NK-92 treated with Interleukin-12 subunit alpha and Interleukin-12 subunit beta, amount 100 ng/mL, for 24 hours (cell line): ENCODE data around the gene FGD1.
A peak's percentile ranks its signal among the peaks of the same experiment; 100 is the strongest.
"Not testable (repeated sequence)": the region's sequence is repeated elsewhere in the genome, so short reads cannot be mapped to it uniquely, and the experiment has no call there.

Experiments
- DNase-seq: peaks from one replicate; lab custom pipeline; 2025; lab: John Stamatoyannopoulos, UW

FGD1 gene

DNA sequence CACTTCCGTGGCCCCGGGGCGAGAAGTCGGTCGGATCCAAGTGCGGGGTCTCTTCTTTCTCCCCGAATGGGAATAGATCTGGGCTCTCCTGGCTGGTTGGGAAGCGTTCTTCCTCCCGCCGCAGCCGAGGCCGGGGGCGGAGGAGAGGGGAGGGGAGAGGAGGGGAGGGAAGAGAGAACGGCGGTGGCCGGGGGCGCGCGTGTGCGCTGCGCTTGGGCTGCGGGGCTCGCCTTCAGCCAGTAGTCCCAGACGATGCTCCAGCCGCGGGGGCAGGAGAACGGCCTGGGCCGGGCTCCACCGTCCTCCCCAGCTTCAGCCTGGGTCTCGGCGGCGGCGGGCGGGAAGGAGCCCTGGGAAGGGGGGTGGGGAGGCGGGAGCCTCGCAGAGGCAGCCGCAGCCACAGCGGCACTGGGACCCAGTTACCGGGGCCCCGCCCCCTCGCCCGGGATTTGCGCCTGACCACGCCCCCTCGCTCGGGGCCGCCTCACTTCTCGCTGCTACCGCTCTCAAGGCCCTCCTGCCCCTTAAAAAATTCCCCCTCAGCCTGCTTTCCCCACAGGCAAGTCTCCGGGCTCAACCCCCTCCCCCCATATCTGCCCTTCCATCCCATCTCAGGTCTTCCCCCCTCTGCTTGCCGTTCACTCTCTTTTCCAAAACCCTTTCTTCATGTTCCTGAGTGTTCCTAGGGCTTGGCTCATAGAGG, at the start of gene FGD1:
TSS of gene FGD1 (minus strand) at position 421 of the 703 bp plus-strand sequence. CDS start 802 bp downstream, outside the sequence.
- DNase-seq = no peak

DNA sequence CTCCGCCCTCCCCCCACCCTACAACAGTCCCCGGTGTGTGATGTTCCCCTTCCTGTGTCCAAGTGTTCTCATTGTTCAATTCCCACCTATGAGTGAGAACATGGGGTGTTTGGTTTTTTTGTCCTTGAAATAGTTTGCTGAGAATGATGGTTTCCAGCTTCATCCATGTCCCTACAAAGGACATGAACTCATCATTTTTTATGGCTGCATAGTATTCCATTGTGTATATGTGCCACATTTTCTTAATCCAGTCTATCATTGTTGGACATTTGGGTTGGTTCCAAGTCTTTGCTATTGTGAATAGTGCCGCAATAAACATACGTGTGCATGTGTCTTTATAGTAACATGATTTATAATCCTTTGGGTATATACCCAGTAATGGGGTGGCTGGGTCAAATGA, 46.2 kb upstream of the FGD1 start:
- not testable (repeated sequence) for DNase-seq

DNA sequence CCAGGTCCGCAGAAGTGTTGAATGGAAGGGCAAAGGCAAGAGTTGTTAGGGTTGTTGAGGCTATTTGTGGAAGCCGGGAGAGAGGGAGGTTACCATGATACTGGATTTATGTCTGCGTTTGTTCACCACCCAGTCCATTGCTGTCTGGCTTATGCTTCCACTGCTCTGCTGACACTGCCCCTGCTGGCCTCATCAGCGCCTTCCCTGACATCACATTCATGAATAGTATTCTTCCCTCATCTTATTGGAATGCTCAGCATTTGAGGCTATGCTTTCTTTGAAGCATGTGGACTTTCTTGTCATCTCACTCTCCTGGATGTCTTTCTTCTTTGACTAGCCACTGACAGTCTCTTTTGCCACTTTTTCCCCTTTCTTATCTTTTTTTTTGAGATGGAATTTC, 44.3 kb upstream of the FGD1 start:
- no peak for DNase-seq

DNA sequence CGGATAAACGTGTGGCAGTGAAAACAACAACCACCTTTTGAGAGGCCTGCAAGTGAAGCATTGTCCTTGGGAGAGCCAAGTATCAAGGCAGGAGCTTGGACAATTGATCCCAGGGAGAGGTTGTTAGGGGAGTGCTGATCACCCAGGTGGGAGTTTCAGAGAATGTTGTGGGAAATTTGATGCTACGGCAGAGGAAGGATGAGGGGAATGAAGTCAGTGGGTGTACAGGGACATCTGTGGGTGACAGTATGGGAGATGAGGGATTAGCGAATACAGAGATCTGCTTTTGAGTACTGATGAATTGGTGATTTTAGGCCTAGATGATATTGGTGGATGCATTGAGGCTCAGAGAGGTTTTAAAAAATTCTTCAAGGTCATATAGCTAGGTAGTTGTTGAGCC, 38.2 kb upstream of the FGD1 start:
- no peak for DNase-seq

DNA sequence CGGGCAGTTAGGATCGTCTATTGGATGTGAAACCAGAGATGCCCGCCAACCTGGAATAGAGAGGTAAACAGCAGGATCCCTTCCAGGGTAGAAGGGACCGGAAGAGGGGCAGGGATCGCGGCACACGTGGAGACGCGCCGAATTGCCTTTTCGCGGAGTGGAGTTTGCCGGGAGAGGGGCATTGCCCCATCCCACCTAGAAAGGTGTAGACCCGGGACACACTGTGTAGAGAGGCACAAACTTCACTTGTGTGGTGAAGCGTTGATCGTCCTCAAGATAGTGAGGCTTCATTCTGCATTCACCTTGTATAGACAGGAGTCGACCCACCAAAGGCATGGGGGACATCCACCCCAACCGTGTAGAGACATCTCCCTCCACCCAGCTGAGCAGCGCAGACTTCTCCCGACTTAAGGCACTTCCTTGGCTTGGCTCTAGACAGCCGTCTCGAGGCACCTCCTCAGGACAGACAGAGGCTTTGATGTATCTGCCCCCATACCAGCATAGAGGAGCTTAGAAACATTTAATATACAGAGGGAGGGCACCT, 34.4 kb upstream of the FGD1 start:
- DNase-seq = no peak

DNA sequence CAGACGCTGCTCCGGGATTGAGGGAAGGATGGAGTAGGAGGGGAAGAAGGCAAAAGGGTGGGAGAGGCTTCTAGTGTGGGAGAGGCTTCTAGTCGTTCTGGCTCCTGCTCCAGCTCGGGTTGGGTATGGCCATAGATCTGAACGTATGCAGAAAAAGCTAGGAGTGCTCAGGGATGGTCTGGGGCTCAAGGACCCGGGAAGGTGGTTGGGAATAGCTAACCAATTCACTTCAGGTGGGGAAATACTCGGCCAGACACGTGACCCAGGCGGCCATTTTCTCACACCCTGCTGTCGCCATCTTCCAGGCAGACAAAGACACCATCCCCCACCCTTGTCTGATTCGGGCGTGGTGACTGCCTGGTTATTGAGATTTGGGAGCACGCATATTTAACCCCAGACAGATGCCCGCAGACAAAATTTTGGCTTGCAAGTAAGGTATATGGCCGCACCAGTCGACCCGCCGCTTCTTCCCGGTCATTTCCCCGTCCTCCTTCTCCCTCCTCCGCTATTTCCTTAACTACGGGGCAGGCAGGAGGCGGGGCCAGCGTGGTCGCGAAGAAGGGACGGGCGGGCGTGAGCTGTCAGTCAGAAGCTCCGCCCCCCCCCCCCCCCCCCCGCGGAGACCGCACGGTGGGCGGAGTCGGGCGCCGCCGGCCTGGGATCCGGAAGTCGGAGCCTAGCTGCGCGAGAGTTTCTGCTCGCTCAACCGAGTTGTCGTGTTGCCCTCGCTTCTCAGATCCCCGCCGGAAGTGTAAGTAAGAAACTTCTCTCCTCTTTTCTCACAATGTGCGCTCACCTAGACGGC, 33.7 kb upstream of the FGD1 start, which contains the start of gene GNL3L:
TSS of gene GNL3L (plus strand) at position 668 of the 805 bp plus-strand sequence. CDS start 2,348 bp downstream, outside the sequence.
- peak; percentile 81 for DNase-seq

DNA sequence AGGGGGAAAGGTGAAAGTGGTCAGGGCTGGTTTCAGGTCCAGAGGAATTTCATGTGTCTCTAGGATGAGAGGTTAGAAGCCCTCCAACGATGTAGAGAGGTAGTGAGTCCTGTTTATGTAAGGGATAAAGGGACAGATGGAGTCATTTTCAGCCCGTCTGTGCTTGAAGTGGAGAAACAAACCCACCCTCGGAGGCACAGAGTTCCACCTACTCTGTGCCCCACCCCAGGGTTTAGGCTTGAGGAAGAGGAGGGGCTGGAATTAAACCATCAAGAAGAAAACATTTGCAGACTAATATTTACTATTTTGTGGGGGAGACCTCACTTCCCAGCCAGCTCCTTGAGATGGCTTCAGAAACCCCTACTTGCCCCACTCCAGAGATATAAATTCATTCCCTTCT, 33.1 kb upstream of the FGD1 start:
- DNase-seq = no peak

DNA sequence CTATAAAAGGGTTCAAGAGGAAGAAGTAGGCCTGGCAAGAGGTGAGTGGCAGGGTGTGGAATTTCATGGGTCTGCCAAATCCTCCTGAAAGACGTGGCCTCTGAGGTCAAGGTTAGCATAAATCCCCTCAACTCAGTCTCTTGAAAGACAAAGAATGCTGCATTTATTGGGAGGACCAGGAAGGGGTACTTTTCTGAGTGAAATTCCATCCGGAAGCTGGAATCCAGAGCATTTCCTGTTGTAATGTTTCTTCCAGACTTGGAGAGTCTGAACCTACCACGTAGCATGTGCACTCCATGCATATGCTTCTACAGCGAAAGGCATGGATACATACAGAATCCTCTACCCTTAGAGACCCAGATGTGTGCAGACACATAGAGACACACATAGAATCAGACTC, 13.4 kb upstream of the FGD1 start:
- DNase-seq = no peak

DNA sequence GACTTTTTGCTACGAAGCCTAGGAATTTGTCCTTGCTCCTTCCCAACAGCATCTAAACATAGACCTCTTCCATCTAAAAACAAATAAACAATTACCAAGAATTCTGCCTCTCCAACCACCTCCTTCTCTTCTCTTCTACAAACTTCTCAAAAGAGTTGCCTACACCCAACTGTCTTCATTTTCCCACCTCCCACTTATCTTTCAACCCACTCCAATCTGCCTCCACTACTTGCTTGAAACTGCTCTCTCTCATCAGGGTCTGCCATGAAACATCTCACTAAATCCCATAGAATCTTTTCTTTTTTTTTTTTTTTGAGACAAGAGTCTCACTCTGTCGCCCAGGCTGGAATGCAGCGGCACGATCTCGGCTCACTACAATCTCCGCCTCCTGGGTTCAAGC, 902 bp upstream of the FGD1 start:
- no peak for DNase-seq

DNA sequence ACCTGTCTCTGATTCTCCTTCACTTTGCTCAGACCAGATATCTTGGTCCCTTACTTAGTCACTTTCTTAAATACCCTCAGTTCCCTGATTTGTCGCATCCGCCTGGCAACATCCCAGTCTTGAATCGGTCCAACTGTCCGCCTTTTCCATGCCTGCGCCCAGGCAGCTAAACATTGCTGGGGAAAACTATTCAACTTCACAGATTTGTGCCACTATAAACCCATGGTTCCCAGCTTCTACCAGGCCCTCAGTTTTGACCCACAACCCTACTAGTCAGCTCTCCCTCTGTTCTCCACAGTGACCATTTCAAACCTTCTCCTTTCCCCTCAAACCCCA, 451 bp upstream of the FGD1 start:
- no peak for DNase-seq

DNA sequence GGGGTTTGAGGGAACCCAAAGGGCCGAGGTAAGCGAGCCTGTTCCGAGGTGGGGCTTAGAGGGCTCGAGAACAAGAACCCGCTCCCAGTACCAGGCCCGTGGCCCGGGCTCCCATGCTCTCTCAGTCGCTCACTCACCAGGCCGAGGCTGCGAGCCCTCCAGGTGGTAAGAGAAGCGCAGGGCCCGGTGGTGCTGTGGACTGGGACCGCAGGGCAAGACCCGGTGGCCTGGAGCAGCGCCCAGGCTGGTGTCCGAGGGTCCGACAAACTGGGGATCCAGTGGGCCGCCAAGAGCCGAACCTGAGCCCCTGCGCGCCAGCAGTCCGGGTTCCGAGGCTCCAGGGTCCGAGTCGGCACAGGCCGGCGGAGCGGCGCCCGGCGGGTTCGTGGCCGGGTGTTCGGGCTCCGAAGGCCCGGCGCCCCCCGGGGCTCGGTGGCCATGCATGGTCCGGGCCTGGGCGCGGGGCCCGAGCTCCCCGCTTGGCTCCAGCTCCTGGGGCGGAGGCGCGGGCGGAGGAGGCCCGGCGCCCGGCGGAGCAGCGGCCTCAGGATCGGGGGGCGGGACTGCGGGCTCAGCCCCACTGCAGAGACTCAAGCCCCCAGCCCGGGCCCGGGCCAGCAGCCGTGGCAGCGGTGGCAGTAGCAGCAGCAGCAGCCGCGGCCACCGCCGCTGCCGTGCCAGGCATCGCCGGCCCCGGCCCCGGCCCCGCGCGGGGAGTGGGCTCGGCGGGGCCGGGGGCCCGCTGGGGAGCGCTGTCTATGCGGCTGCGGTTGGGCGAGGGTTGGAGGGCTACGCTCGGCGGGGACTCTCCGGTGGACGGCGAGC, 833 bp downstream of the FGD1 start:
- DNase-seq = no peak

DNA sequence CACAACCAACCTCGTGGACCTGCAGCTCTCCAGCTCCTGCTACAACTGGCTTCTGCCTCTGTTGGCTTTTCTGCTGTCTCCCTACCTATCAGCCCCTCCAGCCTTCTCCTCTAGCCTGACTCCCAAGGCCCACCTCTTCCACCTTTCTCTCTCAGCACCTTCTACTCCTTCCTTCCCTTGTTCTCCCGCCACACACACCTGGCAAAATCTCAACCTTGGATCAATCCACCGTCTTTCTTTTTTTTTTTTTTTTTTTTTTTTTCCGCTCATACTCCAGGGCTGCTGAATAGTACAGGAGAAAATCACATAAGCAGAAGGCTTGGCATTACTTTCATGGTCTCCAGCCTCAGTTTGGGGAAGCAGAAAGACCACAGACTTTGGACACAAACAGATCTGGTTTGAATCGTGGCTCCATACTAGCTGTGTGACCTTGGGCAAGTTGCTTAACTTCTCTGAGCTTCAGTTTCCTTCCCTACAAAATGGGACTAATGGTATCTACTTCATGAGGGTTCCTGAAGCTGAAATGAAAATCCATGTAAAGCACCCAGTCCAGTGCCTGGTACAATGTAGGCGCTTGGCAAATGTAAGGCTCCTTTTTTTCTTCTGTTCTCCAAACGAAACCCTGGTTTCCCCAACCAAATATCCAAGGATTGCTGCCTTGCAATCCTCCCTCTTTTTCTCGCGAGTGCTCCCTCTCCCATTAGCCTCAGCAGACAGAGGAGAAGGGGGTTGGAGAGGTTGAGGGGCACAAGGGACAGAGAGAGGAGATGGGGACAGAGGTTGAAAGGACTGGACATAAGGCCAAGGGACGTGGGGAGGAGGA, 1.7 kb downstream of the FGD1 start:
- DNase-seq = no peak

DNA sequence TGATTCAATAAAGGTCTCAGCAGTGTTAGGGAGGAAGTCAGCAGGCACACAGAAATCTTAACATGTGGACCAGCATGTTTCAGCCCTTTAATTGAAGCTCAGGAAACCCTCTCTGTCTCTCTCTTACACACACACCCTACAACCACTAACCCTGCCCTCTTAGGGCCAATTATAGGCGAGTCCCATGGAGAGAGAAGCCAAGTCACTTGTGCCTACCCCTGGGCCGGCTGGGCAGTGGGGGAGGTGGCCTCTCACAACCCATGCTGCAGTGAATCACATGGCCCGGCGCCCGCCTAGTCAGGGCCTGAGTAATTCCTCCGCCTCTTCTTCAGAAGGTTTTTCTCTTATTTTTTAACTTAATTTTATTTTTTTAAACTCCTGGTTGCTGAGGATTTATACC, 3.7 kb downstream of the FGD1 start:
- DNase-seq = no peak

DNA sequence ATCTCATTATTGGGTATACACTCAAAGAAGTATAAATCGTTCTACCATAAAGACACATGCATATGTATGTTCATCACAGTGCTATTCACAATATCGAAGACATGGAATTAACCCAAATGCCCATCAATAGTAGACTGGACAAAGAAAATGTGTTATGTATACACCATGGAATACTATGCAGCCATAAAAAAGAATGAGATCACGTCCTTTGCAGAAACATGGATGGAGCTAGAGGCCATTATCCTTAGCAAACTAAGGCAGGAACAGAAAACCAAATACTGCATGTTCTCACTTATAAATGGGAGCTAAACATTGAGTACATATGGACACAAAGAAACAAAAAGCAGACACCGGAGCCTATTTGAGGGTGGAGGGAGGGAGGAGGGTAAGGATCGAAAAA, 6.2 kb downstream of the FGD1 start:
- not testable (repeated sequence) for DNase-seq

DNA sequence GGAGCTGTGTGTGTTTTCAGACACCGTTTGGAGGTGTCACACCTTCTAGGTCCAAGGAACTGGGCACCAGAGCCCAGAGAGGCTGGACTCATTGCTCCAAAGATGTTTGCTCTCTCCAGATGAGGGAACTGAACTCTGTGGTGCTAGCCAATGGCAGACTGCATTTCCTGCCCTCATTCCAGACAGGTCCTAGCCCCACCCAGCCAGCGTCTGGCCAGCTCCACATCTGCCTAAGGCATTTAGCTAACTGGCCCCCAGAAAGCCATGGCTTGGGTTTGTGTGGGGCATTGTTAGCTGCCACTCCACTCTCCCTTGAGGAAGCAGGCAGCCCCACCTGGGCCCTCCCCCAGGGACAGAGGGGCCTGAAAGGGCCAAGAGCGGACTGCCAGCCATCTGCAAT, 11.4 kb downstream of the FGD1 start:
- no peak for DNase-seq

DNA sequence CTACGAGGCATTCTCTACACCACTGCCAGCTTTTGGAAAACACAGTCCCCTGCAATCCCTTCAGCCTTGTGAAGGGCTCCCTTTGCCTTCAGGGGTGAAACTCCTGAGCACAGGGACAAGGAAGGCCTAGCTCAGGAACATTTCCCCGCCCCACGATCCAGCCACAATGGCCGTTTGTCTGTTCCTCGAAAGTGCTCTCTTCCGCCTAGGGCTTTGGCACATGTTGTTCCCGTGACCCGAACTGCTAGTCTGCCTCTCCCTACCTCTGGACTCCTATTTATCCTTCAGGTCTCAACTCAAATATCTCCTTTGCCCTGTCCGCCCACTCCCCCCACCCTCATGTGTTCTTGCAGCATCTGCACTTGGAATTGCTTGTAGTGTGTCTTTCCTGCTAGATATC, 12.1 kb downstream of the FGD1 start:
- DNase-seq = no peak

DNA sequence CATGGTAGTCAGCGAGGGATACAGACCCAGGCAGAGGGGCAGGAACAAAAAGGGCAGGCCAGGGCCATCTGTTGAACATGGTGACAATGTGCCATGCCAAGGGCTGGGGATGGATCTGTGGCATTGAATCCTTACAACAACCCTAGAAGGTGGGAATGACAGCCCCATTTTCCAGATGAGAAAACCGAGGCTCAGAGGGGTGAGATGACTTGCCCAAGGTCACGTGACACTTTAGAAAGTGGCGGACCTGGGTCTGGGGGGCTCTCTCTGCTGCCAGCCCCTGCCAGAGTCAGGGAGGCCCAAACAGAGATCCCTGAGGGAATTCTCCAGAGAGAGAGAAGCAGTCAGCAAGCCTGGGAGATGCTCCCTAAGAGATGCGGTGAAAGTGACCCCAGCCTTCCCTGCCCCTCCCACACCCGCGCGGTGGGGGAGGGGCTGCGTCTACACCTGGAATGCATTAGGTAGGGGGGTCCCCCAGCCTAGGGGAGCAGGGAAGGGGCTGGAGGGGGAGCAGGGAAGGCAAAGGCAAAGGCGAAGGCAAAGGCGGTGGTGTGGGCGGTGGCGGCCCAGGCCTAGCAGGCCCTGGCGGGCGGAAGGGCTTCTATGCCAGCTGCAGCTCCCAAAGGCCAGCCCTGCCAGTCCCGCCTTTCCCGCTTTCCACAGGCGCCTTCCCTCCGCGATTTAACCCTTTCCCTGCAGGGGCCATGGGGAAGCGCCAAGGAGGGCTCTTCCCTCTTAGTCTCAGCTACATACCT, 13.0 kb downstream of the FGD1 start:
- DNase-seq = no peak

DNA sequence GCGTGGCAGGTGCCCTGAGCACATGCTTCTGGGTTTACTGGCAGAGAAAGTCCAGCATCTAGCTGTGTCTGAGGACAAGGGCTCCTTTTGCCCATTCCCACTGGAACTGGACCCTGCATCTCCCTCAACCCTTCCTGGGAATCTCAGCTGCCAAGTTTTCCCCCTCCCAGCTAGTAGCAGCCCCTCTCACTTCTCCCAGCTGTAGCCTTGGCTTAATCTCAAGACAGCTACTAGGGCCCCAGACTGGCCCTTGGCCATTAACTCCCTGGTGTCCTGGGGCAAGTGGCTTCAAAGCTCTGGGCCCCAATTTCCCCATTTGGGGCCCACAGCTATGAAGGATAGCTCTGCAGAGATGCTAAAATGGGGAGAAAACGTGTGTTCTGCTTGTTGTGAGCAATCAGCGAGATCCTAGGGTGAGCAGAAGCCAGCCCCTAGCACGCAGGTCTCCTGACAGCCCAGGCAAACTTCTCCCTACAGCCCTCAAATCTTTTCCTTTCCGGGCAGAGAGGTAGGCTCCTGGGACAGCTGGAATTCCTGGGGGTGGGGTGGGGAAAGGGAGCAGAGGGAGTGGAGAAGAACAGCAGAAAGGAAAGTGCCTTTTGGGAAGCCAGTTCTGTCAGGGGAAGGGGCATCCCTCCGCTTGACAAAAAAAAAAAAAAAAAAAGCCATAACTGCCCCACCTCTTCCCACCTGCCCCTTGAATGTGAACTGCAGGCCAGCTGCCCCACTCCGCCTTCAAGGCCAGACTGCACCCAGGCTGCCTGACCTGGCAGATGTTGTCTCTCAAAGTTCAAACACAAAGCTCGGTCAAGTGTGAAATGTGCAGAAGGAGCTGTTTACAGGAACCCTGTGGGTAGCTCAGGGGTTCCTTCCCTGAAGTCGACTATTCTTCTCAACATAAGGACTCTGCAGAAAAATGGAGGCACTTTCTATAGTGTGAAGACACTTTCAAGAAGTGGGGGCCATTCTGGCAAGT, 16.6 kb downstream of the FGD1 start:
- DNase-seq = no peak

DNA sequence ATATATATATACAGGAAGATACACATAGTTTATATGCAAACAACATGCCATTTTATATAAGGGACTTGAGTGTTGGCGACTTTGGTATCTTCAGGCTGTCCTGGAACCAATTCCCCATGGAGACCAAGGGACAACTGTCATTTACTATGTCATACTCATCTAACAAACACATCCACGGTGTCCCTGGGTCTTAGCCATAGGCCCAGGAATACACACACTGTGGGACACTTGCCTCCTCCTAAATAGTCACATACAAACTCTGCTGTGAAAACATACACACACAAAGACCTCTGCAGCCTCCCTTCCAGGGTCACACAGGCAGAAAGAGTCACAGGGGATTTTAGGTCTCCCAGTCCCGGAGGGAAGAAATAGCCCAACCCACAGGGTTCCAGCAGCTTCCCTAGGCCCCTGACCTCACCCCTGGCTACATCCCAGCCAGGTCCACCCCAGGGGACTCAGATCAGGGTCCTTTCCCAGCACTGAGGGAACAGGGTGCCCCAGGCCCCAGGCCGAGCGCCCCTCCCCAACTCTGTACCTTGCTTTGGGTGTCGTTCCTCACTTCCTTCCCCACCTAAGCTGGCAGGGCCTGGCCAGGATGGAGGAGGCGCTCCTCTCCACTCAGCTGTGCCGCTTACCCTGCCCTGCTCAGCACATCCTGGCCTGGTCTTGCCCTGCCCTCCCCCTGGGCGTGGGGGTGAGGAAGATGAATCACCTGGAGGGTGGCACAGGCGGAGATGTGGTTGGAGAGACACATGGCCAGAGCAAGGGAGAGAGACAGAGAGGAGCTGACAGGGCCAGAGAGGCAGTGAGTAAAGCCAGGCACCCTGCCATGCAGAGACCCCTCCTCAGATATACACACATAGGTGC, 21.8 kb downstream of the FGD1 start:
- no peak for DNase-seq
